ENCODE data around the gene MSH3. TPM values are rescaled to one million over a fixed set of nuclear protein-coding genes. Genes with fewer than 3 reads are reported as not detected.

MSH3 gene
- total RNA-seq, 4 donors from 2014 or later, result 17.5 to 24.4 (median 21.2) TPM

GRCh38 chr5:80619086-80619485 lies 35.4 kb upstream of the MSH3 start:
- TF ChIP-seq CTCF (IDR thresholded peaks at IDR 0.05; ENCODE audit: low read depth), result no peak

GRCh38 chr5:80620211-80620610 lies 34.2 kb upstream of the MSH3 start:
- TF ChIP-seq CTCF (IDR thresholded peaks at IDR 0.05; ENCODE audit: low read depth), result no peak

GRCh38 chr5:80622756-80623155 lies 31.7 kb upstream of the MSH3 start:
- no peak for TF ChIP-seq CTCF (IDR thresholded peaks at IDR 0.05; ENCODE audit: low read depth)

- no peak for TF ChIP-seq CTCF (IDR thresholded peaks at IDR 0.05; ENCODE audit: low read depth)
These were observed 30.5 kb upstream of the MSH3 start for GRCh38 chr5:80623999-80624398.

GRCh38 chr5:80625230-80625629 lies 29.2 kb upstream of the MSH3 start:
- TF ChIP-seq CTCF (IDR thresholded peaks at IDR 0.05; ENCODE audit: low read depth), result no peak

GRCh38 chr5:80629281-80629680 lies 25.2 kb upstream of the MSH3 start:
- TF ChIP-seq CTCF (IDR thresholded peaks at IDR 0.05; ENCODE audit: low read depth), result no peak

GRCh38 chr5:80631278-80632259 lies 22.9 kb upstream of the MSH3 start:
- no peak for TF ChIP-seq CTCF (IDR thresholded peaks at IDR 0.05; ENCODE audit: low read depth)
